Common myeloid progenitor, CD34-positive (primary cell): Measurements from ENCODE around the gene BZW2. TPM values are rescaled to one million over a fixed set of nuclear protein-coding genes. Genes with fewer than 3 reads are reported as not detected.

Experiments used
- CTCF ChIA-PET: fragments of 350-600 bp; sonication (Branson Sonifier 250); formaldehyde crosslinking; loops from one replicate; lab custom pipeline; 2021; ENCODE audit warnings: antibody characterized with exemption; lab: Charles Lee
- POLR2A ChIA-PET: fragments of 350-600 bp; sonication (Branson Sonifier 250); formaldehyde crosslinking; loops from one replicate; lab custom pipeline; 2021; ENCODE audit warnings: antibody characterized with exemption; lab: Charles Lee
- DNase-seq, 3 donors: peaks; one replicate each; pipeline versions ENCODE4 v3.0.0 to v3.0.0-alpha.2; 2013
- H3K27ac ChIP-seq, 2 experiments: 1 replicate in 1 of 2; 2 replicates in 1 of 2; pipeline ENCODE4 v1.7.0; 2013; ENCODE audit warnings: inconsistent platforms in 2 of 2, low read length in 2 of 2, mild to moderate bottlenecking in 2 of 2, low read depth in 1 of 2, moderate library complexity in 1 of 2; ENCODE audit not compliant: severe bottlenecking in 2 of 2, insufficient read depth in 1 of 2, poor library complexity in 1 of 2
- H3K27me3 ChIP-seq, 5 experiments: replicated peaks in 2 of 5; 1 replicate in 3 of 5; 2 replicates in 2 of 5; pipeline versions ENCODE4 v1.6.1 to v1.7.0; 2013; ENCODE audit warnings: low read length in 4 of 5, mild to moderate bottlenecking in 2 of 5, moderate library complexity in 2 of 5, inconsistent platforms in 1 of 5; ENCODE audit not compliant: insufficient read depth in 5 of 5, control insufficient read depth in 4 of 5
- H3K36me3 ChIP-seq, 4 experiments: 1 replicate in 2 of 4; 2 replicates in 2 of 4; pipeline versions ENCODE4 v1.6.1 to v1.7.0; 2013; ENCODE audit warnings: low read length in 3 of 4, control low read depth in 1 of 4, mild to moderate bottlenecking in 1 of 4; ENCODE audit not compliant: control insufficient read depth in 4 of 4, insufficient read depth in 4 of 4
- H3K4me1 ChIP-seq, 4 experiments: 1 replicate in 3 of 4; 2 replicates in 1 of 4; pipeline versions ENCODE4 v1.6.1 to v1.7.1; 2013; ENCODE audit warnings: low read length in 3 of 4, mild to moderate bottlenecking in 3 of 4, control low read depth in 1 of 4, inconsistent platforms in 1 of 4, moderate library complexity in 1 of 4; ENCODE audit not compliant: control insufficient read depth in 4 of 4, insufficient read depth in 4 of 4; ENCODE audit errors: control extremely low read depth in 1 of 4
- H3K4me3 ChIP-seq, 7 experiments: 1 replicate in 4 of 7; 2 replicates in 3 of 7; pipeline versions ENCODE4 v1.5.1 to v1.7.0; 2013; ENCODE audit warnings: mild to moderate bottlenecking in 7 of 7, low read length in 6 of 7, moderate library complexity in 6 of 7, inconsistent platforms in 2 of 7, low read depth in 2 of 7, control low read depth in 1 of 7; ENCODE audit not compliant: insufficient read depth in 4 of 7, control insufficient read depth in 1 of 7; ENCODE audit errors: extremely low read depth in 1 of 7
- H3K9me3 ChIP-seq, 5 experiments: 1 replicate in 4 of 5; 2 replicates in 1 of 5; pipeline versions ENCODE4 v1.6.1 to v1.7.1; 2013; ENCODE audit warnings: low read length in 4 of 5, mild to moderate bottlenecking in 2 of 5, inconsistent platforms in 1 of 5, low read depth in 1 of 5, moderate library complexity in 1 of 5; ENCODE audit not compliant: control insufficient read depth in 4 of 5, insufficient read depth in 2 of 5; ENCODE audit errors: control extremely low read depth in 1 of 5
- WGBS: methylation state at CpG from one replicate; pipeline ENCODE4 v1.1.5; 2013; ENCODE audit not compliant: insufficient coverage; 5-methylcytosine and 5-hydroxymethylcytosine counted together
- polyA plus RNA-seq: library from polyadenylated mRNA; unstranded; fragments of 120-200 nt; gene quantifications from one replicate; pipeline ENCODE4 v1.2.1, GENCODE V29; 2013

Gene BZW2
- polyA plus RNA-seq, result 159 TPM

DNA sequence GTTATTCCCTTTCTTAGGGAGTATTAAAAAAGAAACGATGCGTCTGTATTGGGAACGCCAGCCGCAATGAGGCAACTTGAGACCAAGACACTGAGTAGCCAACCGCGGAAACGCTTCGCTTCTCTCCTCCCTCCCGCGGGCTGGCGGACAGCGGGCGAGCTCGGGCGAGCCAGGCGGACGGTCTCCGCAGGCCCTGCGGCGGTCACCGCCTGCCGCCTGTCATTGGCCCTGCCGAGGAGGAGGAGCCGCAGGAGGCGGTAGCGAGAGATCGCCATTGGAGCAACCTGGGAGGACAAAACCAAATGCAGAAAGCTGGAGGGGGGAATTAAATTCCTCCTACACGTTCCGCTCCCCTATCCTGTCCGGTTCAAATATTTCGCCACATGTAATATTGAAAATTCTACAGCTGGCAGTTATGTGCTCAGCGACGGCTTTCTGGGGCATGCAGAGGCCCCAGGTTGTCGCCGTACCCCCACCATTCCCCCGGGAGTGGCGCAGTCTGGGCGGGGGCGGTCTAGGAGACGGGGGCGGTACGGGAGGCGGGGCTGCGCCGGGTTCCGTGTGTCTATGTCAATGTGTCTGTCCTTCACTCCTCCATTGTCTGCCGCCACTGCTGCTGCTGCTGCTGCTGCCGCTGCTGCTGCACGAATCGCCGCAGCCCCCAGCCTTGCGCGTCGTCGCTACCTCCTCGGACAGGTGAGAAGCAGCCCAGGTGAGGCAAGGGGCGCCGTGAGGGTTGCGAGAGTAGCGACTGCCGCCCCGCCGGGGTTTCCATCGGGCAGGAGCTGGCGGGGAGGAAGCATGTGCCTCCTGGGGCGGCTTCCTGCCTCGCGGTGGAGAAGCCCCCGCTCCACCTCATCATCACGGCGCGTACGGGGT is at the start of gene BZW2, which contains the start of gene ANKMY2:
BZW2 (plus strand) TSS at position 589 of the 879 bp plus-strand sequence. CDS start 19,263 bp downstream, outside the sequence.
ANKMY2 (minus strand) TSS at position 162 of the 879 bp plus-strand sequence. CDS start 181 bp downstream, outside the sequence.
- H3K4me3 ChIP-seq, result peak within 1 kb of the TSS; percentile 78 to 99 (median 95)
- POLR2A ChIA-PET, result interaction anchor here (0.7 to 1.4 kb wide), 3 partner anchors 46 to 113 kb away, joined by 3 to 4 read pairs (median 3); no protein-coding TSS in a partner anchor
- H3K4me1 ChIP-seq, result peaks cover 20 to 52% (median 40%) of the 10 kb centered on the region in 4 experiments
- 0% methylated on average over 46 of the region's 73 CpGs for WGBS
- H3K36me3 ChIP-seq, result peaks cover 0 to 10% (median 0%) of the 10 kb centered on the region in 4 experiments
- no peaks in the 10 kb centered on the region for H3K9me3 ChIP-seq
- CTCF ChIA-PET, result interaction anchor here (1.0 to 1.1 kb wide), 4 partner anchors 12 to 48 kb away, joined by 3 to 4 read pairs (median 3); no protein-coding TSS in a partner anchor
- peak; percentile 95 to 98 (median 98) for DNase-seq
- no peaks in the 10 kb centered on the region for H3K27me3 ChIP-seq
- peak within 1 kb of the TSS; percentile 89 to 98 for H3K27ac ChIP-seq

DNA sequence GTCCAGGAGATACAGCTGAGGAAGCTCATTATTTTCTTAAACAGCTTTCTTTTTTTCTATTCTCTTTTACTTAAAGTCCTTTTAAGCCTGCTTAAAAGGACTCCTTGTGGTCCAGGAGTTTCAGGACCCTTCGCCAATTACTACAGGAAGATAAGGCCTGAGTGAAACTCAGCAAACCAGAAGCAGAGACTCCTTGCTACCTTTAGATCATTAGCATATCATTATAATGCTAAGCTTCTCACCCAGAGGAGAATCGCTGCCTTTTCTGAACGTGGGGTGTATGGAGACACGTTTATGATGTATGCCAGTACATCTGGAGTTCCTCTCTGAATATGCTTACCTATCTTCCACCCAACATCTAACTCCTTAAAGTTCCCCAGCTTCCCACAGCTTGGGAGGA is 48.0 kb upstream of the BZW2 start:
- no peaks in the 10 kb centered on the region for H3K9me3 ChIP-seq
- H3K27ac ChIP-seq, result no peak overlapping the region
- H3K4me1 ChIP-seq, result no peaks in the 10 kb centered on the region
- ChIA-PET CTCF (interaction anchor here (0.7 to 1.1 kb wide), 3 partner anchors 10 to 245 kb away, joined by 3 read pairs; no protein-coding TSS in a partner anchor), POLR2A (no interaction called here)
- 83% methylated on average over 4 of the region's 4 CpGs for WGBS
- DNase-seq, result no peak
- no peak overlapping the region for H3K4me3 ChIP-seq
- H3K36me3 ChIP-seq, result peaks cover 8 to 36% (median 20%) of the 10 kb centered on the region in 4 experiments
- no peaks in the 10 kb centered on the region for H3K27me3 ChIP-seq

DNA sequence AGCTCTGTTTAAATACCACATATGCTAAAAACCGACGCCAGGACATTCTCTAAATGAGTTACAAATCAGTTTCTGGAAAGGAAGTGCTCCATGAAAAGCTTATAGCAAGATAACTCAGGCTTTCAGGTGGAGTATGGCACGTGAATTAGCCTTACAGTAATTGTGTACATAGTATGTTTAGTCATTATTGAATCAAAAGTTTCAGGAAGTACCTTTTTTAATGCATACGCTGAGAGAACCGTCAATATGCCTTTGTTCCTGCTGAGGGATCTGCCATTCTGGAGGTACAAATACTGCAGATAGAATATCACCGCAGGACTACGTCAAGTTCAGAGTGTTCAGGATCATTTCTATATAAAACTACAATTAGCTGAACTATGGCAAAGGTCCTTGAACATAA is 46.1 kb upstream of the BZW2 start:
- DNase-seq, result no peak
- peaks cover 14 to 51% (median 30%) of the 10 kb centered on the region in 4 experiments for H3K36me3 ChIP-seq
- no peak overlapping the region for H3K27ac ChIP-seq
- 96% methylated on average over 5 of the region's 7 CpGs for WGBS
- no peak overlapping the region for H3K4me3 ChIP-seq
- no peaks in the 10 kb centered on the region for H3K9me3 ChIP-seq
- H3K27me3 ChIP-seq, result no peaks in the 10 kb centered on the region
- ChIA-PET CTCF (no interaction called here), POLR2A (interaction anchor here (0.6 kb wide), 1 partner anchor 10 kb away, joined by 4 read pairs; no protein-coding TSS in a partner anchor)
- no peaks in the 10 kb centered on the region for H3K4me1 ChIP-seq

DNA sequence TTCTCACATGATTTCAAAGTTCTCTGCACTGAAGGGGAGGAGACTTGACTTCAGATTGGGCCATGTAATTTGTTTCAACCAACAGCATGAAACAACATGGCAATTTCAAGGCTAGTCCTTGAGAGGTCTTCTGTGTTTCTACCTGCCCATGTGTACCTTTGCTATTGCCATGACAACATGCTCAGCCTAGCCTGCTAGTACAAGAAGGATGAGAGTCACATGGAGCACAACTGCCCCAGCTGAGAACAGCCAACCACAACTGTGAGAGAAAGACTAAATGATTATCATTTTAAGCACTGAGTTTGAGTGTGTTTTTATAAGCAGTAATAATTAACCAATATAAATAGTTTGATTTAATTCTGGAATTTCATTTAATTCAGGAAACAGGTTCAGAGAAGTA is 42.3 kb upstream of the BZW2 start:
- no peak overlapping the region for H3K4me3 ChIP-seq
- no peaks in the 10 kb centered on the region for H3K27me3 ChIP-seq
- no peaks in the 10 kb centered on the region for H3K4me1 ChIP-seq
- ChIA-PET POLR2A (no interaction called here), CTCF (interaction anchor here (1.2 kb wide), 2 partner anchors 526 to 1905 kb away, joined by 3 to 4 read pairs; no protein-coding TSS in a partner anchor)
- H3K36me3 ChIP-seq, result peaks cover 16 to 68% (median 35%) of the 10 kb centered on the region in 4 experiments
- DNase-seq, result no peak
- no peak overlapping the region for H3K27ac ChIP-seq
- no peaks in the 10 kb centered on the region for H3K9me3 ChIP-seq

DNA sequence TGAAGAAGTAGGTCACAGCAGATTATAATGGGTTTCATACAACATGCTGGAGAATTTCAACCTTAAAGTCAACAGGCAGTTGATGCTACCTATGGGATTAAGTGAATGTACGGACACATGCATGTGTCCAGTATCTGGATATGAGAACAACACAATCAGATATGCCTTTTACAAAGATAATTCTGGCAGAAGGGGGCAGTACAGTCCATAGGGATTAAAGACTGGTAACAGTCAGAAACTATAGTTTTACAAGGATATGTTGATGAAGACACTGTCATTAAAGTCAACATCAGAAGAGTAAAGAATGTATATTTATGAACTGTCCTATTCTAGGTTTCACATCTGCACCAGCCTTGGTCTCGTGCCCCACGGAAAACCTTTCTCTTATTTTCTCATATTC is 41.9 kb upstream of the BZW2 start:
- Histone ChIP-seq H3K36me3 (peaks cover 18 to 70% (median 36%) of the 10 kb centered on the region in 4 experiments), H3K4me1 (no peaks in the 10 kb centered on the region), H3K27ac (no peak overlapping the region), H3K4me3 (no peak overlapping the region), H3K9me3 (no peaks in the 10 kb centered on the region), H3K27me3 (no peaks in the 10 kb centered on the region)
- POLR2A ChIA-PET, result no interaction called here
- peak in 1 of 3 donors; percentile 22 for DNase-seq
- CTCF ChIA-PET, result interaction anchor here (1.2 kb wide), 1 partner anchor 1904 kb away, joined by 3 read pairs; no protein-coding TSS in a partner anchor
- 100% methylated on average over 1 of the region's 3 CpGs for WGBS

DNA sequence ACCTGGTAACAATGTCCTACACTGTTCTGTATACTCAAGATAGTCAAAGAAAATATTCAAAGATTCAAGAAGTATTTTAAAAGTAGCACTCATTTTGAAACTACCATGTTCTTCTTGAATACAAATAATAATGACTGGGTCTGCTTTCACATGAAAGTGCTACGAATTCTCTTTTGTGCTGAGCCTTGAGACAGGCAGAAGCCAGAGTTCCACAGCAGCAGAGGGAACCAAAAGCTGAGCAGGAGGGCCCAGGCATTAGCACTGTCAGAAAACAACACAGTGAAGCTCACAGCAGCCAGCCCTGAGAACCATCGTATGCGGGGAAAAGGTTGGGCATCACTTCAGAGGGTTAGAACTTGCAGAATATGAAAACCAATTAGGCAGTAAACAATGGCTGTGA is 39.3 kb upstream of the BZW2 start:
- ChIA-PET CTCF (interaction anchor here (1.9 kb wide), 1 partner anchor 41 kb away, joined by 5 read pairs; no protein-coding TSS in a partner anchor), POLR2A (no interaction called here)
- Histone ChIP-seq H3K36me3 (peaks cover 18 to 54% (median 32%) of the 10 kb centered on the region in 4 experiments), H3K9me3 (no peaks in the 10 kb centered on the region), H3K4me1 (no peaks in the 10 kb centered on the region), H3K27ac (no peak overlapping the region), H3K27me3 (no peaks in the 10 kb centered on the region), H3K4me3 (no peak overlapping the region)
- WGBS, result 100% methylated on average over 3 of the region's 3 CpGs
- DNase-seq, result no peak
